HEK293 (cell line): ENCODE measurements around the gene SLC8A1.

Experiments
- CTCF ChIA-PET: fragments of 350-600 bp; formaldehyde crosslinking; extraction: SDS; loops from one replicate; lab custom pipeline; 2021; ENCODE audit warnings: antibody characterized with exemption; lab: Yijun Ruan, JAX
- POLR2A ChIA-PET: fragments of 300-600 bp; formaldehyde crosslinking; extraction: SDS; loops from one replicate; lab custom pipeline; 2020; ENCODE audit warnings: antibody characterized with exemption, inconsistent platforms; lab: Yijun Ruan, JAX
- H3K27ac ChIP-seq: fragments of 200-500 bp; sonication (Bioruptor generic); 2 replicates; pipeline ENCODE4 v1.5.1; 2014; ENCODE audit warnings: low read depth, low read length, control low read depth, inconsistent platforms; ENCODE audit errors: extremely low read depth
- H3K36me3 ChIP-seq, 2 experiments: fragments of 200-500 bp in 1 of 2; sonication (Bioruptor generic) in 1 of 2; 1 replicate in 1 of 2; 2 replicates in 1 of 2; pipeline ENCODE4 v1.5.1; 2014 to 2017; ENCODE audit warnings: inconsistent platforms in 2 of 2, low read length in 2 of 2; ENCODE audit not compliant: control insufficient read depth in 2 of 2, insufficient read depth in 1 of 2
- H3K4me1 ChIP-seq: fragments of 200-500 bp; sonication (Bioruptor generic); 2 replicates; pipeline ENCODE4 v1.5.1; 2014; ENCODE audit warnings: mild to moderate bottlenecking, low read length, inconsistent platforms; ENCODE audit not compliant: control insufficient read depth, insufficient read depth
- H3K4me3 ChIP-seq: 2 replicates; pipeline ENCODE4 v1.5.1; 2011; ENCODE audit warnings: low read depth, mild to moderate bottlenecking, control low read depth, low read length, moderate library complexity
- H3K9me3 ChIP-seq: fragments of 200-500 bp; sonication (Bioruptor generic); 2 replicates; pipeline ENCODE4 v1.5.1; 2014; ENCODE audit warnings: low read depth, low read length, inconsistent platforms; ENCODE audit not compliant: control insufficient read depth, insufficient read depth
- SP3 ChIP-seq: fragments of 450-650 bp; formaldehyde crosslinking; IDR thresholded peaks from 2 replicates; pipeline ENCODE4 v1.5.1; 2016; ENCODE audit warnings: missing biosample characterization, missing genetic modification characterization
- ZBTB7A ChIP-seq: fragments of 450-650 bp; formaldehyde crosslinking; IDR thresholded peaks from 2 replicates; pipeline ENCODE4 v1.5.1; 2016; ENCODE audit warnings: low read depth, missing biosample characterization, missing genetic modification characterization
- ZFHX2 ChIP-seq: fragments of 450-650 bp; formaldehyde crosslinking; conservative IDR thresholded peaks from 2 replicates; pipeline ENCODE4 v1.5.1; 2016; ENCODE audit warnings: missing biosample characterization, missing genetic modification characterization
- ZNF221 ChIP-seq: fragments of 450-650 bp; formaldehyde crosslinking; IDR thresholded peaks from 2 replicates; pipeline ENCODE4 v1.5.1; 2017; ENCODE audit warnings: missing biosample characterization, missing genetic modification characterization, borderline replicate concordance
- ZNF248 ChIP-seq: fragments of 450-650 bp; formaldehyde crosslinking; IDR thresholded peaks from 2 replicates; pipeline ENCODE4 v1.5.1; 2017; ENCODE audit warnings: missing biosample characterization, missing genetic modification characterization
- ZNF311 ChIP-seq: fragments of 450-650 bp; formaldehyde crosslinking; IDR thresholded peaks from 2 replicates; pipeline ENCODE4 v1.5.1; 2017; ENCODE audit warnings: missing biosample characterization, missing genetic modification characterization, borderline replicate concordance
- ZNF335 ChIP-seq: fragments of 450-650 bp; formaldehyde crosslinking; conservative IDR thresholded peaks from 2 replicates; pipeline ENCODE4 v1.5.1; 2016; ENCODE audit warnings: missing biosample characterization, missing genetic modification characterization
- ZNF560 ChIP-seq: fragments of 450-650 bp; formaldehyde crosslinking; IDR thresholded peaks from 2 replicates; pipeline ENCODE4 v1.5.1; 2017; ENCODE audit warnings: missing biosample characterization, missing genetic modification characterization, borderline replicate concordance
- ZNF626 ChIP-seq: fragments of 450-650 bp; sonication (Bioruptor Pico); formaldehyde crosslinking; IDR thresholded peaks from 2 replicates; pipeline ENCODE4 v1.5.1; 2018; ENCODE audit warnings: missing biosample characterization, missing genetic modification characterization, inconsistent platforms
- ZNF645 ChIP-seq: fragments of 450-650 bp; formaldehyde crosslinking; IDR thresholded peaks from 2 replicates; pipeline ENCODE4; 2016; ENCODE audit warnings: missing biosample characterization, missing genetic modification characterization
- ZNF777 ChIP-seq: fragments of 450-650 bp; formaldehyde crosslinking; IDR thresholded peaks from 2 replicates; pipeline ENCODE4 v1.5.1; 2017; ENCODE audit warnings: missing biosample characterization, missing genetic modification characterization, borderline replicate concordance
- ZNF843 ChIP-seq: fragments of 450-650 bp; formaldehyde crosslinking; IDR thresholded peaks from 2 replicates; pipeline ENCODE4 v1.5.1; 2016; ENCODE audit warnings: missing biosample characterization, missing genetic modification characterization
- TF ChIP-seq, protein P1 (sequence below): fragments of 450-650 bp; formaldehyde crosslinking; IDR thresholded peaks from 2 replicates; pipeline ENCODE4 v1.5.1; 2016; ENCODE audit warnings: missing biosample characterization, missing genetic modification characterization
- TF ChIP-seq, protein P2 (sequence below): fragments of 450-650 bp; formaldehyde crosslinking; IDR thresholded peaks from 2 replicates; pipeline ENCODE4 v1.5.1; 2016; ENCODE audit warnings: missing biosample characterization, missing genetic modification characterization
- TF ChIP-seq, protein P3 (sequence below): fragments of 450-650 bp; formaldehyde crosslinking; IDR thresholded peaks from 2 replicates; pipeline ENCODE4 v1.5.1; 2016; ENCODE audit warnings: missing biosample characterization, missing genetic modification characterization, borderline replicate concordance

The SLC8A1 gene

DNA sequence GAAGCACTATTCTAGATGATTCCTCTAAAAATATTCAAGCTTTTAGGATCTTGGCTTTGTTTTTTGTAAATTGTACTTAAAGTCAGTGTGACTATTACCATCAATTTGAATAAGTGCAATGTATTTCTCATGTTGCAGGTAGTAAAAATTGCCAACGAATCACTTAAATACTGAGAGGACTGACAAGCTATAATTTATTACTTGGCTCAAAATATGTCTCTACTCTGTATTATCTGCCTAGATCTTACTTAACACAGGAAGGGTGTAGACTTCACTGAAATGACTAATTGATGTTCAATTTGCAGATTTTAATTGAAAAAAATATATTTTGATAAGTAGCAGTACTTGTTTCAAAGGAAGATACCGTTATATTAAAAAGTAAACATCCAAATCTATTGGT lies 202.3 kb downstream of the SLC8A1 start (continued):
- TF ChIP-seq, protein P1, sequence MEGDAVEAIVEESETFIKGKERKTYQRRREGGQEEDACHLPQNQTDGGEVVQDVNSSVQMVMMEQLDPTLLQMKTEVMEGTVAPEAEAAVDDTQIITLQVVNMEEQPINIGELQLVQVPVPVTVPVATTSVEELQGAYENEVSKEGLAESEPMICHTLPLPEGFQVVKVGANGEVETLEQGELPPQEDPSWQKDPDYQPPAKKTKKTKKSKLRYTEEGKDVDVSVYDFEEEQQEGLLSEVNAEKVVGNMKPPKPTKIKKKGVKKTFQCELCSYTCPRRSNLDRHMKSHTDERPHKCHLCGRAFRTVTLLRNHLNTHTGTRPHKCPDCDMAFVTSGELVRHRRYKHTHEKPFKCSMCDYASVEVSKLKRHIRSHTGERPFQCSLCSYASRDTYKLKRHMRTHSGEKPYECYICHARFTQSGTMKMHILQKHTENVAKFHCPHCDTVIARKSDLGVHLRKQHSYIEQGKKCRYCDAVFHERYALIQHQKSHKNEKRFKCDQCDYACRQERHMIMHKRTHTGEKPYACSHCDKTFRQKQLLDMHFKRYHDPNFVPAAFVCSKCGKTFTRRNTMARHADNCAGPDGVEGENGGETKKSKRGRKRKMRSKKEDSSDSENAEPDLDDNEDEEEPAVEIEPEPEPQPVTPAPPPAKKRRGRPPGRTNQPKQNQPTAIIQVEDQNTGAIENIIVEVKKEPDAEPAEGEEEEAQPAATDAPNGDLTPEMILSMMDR (tag by site-specific recombination): no peak

GRCh38 chr2:40248294-40248693 lies 203.6 kb downstream of the SLC8A1 start:
- Histone ChIP-seq H3K4me3 (no peak overlapping the region), H3K9me3 (no peaks in the 10 kb centered on the region), H3K36me3 (no peaks in the 10 kb centered on the region), H3K27ac (no peak overlapping the region), H3K4me1 (no peaks in the 10 kb centered on the region)
- no peak for TF ChIP-seq ZNF221 (tag by site-specific recombination)
- no peak for TF ChIP-seq ZNF777 (tag by site-specific recombination)
- TF ChIP-seq, protein P2, sequence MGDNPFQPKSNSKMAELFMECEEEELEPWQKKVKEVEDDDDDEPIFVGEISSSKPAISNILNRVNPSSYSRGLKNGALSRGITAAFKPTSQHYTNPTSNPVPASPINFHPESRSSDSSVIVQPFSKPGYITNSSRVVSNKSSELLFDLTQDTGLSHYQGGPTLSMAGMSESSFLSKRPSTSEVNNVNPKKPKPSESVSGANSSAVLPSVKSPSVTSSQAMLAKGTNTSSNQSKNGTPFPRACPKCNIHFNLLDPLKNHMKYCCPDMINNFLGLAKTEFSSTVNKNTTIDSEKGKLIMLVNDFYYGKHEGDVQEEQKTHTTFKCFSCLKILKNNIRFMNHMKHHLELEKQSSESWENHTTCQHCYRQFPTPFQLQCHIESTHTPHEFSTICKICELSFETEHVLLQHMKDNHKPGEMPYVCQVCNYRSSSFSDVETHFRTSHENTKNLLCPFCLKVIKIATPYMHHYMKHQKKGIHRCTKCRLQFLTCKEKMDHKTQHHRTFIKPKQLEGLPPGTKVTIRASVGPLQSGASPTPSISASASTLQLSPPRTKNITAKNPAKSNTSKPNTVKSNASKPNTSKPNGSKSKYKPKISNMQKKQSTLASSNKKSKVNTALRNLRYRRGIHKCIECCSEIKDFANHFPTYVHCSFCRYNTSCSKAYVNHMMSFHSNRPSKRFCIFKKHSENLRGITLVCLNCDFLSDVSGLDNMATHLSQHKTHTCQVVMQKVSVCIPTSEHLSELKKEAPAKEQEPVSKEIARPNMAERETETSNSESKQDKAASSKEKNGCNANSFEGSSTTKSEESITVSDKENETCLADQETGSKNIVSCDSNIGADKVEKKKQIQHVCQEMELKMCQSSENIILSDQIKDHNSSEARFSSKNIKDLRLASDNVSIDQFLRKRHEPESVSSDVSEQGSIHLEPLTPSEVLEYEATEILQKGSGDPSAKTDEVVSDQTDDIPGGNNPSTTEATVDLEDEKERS (tag by site-specific recombination): no peak
- no peak for TF ChIP-seq ZNF626
- TF ChIP-seq ZNF248 (tag by site-specific recombination): no peak
- TF ChIP-seq, protein P1 (tag by site-specific recombination): no peak
- ChIA-PET CTCF (no interaction called here), POLR2A (no interaction called here)

GRCh38 chr2:40244675-40245074 lies 207.2 kb downstream of the SLC8A1 start:
- TF ChIP-seq ZNF645 (tag by site-specific recombination) (no peak), ZNF335 (no peak), ZNF843 (tag by site-specific recombination) (no peak), SP3 (tag by site-specific recombination) (no peak), ZFHX2 (tag by site-specific recombination) (no peak), ZBTB7A (no peak), ZNF311 (tag by site-specific recombination) (no peak), ZNF560 (no peak)
- TF ChIP-seq, protein P3, sequence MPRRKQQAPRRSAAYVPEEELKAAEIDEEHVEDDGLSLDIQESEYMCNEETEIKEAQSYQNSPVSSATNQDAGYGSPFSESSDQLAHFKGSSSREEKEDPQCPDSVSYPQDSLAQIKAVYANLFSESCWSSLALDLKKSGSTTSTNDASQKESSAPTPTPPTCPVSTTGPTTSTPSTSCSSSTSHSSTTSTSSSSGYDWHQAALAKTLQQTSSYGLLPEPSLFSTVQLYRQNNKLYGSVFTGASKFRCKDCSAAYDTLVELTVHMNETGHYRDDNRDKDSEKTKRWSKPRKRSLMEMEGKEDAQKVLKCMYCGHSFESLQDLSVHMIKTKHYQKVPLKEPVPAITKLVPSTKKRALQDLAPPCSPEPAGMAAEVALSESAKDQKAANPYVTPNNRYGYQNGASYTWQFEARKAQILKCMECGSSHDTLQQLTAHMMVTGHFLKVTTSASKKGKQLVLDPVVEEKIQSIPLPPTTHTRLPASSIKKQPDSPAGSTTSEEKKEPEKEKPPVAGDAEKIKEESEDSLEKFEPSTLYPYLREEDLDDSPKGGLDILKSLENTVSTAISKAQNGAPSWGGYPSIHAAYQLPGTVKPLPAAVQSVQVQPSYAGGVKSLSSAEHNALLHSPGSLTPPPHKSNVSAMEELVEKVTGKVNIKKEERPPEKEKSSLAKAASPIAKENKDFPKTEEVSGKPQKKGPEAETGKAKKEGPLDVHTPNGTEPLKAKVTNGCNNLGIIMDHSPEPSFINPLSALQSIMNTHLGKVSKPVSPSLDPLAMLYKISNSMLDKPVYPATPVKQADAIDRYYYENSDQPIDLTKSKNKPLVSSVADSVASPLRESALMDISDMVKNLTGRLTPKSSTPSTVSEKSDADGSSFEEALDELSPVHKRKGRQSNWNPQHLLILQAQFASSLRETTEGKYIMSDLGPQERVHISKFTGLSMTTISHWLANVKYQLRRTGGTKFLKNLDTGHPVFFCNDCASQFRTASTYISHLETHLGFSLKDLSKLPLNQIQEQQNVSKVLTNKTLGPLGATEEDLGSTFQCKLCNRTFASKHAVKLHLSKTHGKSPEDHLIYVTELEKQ (tag by site-specific recombination): no peak
- H3K36me3 ChIP-seq: no peaks in the 10 kb centered on the region
- no peaks in the 10 kb centered on the region for H3K4me1 ChIP-seq
- H3K4me3 ChIP-seq: no peak overlapping the region
- H3K27ac ChIP-seq: no peak overlapping the region
- ChIA-PET POLR2A (interaction anchor here (1.1 kb wide), 1 partner anchor 205 kb away, joined by 5 read pairs; no protein-coding TSS in a partner anchor), CTCF (interaction anchor here (0.7 to 2.5 kb wide), 7 partner anchors 15 to 722 kb away, joined by 3 to 8 read pairs (median 4); no protein-coding TSS in a partner anchor)
- H3K9me3 ChIP-seq: no peaks in the 10 kb centered on the region
